HepG2 (cell line): ENCODE results near the gene NEK6.

Experiments
- CHD2 ChIP-seq: IDR thresholded peaks from 2 replicates; pipeline ENCODE4 v1.6.1; 2011; ENCODE audit warnings: low read depth, low read length, improper control_type of control experiment
- CREB3 ChIP-seq: sonication (generic); formaldehyde crosslinking; IDR thresholded peaks from 2 replicates; pipeline ENCODE4 v1.5.0; 2020; ENCODE audit warnings: missing genetic modification reagents
- ETV5 ChIP-seq: IDR thresholded peaks from 2 replicates; pipeline ENCODE4 v1.6.1; 2018; ENCODE audit warnings: missing biosample characterization, missing genetic modification reagents, inconsistent platforms, borderline replicate concordance
- STAT6 ChIP-seq: sonication (generic); formaldehyde crosslinking; IDR thresholded peaks from 2 replicates; pipeline ENCODE4 v1.4.0; 2020; ENCODE audit warnings: missing genetic modification reagents, mild to moderate bottlenecking, borderline replicate concordance
- TEAD2 ChIP-seq: sonication (generic); formaldehyde crosslinking; IDR thresholded peaks from 2 replicates; pipeline ENCODE4 v1.9.0; 2021; ENCODE audit warnings: missing genetic modification reagents
- ZBTB4 ChIP-seq: sonication (generic); formaldehyde crosslinking; IDR thresholded peaks from 2 replicates; pipeline ENCODE4 v1.4.0; 2020; ENCODE audit warnings: missing genetic modification reagents, mild to moderate bottlenecking, borderline replicate concordance
- ZNF232 ChIP-seq: sonication (generic); formaldehyde crosslinking; IDR thresholded peaks from 2 replicates; pipeline ENCODE4 v1.4.0; 2020; ENCODE audit warnings: missing genetic modification reagents, borderline replicate concordance
- ZNF501 ChIP-seq: sonication (generic); formaldehyde crosslinking; IDR thresholded peaks from 2 replicates; pipeline ENCODE4 v1.5.1; 2020; ENCODE audit warnings: mild to moderate bottlenecking, moderate library complexity, missing genetic modification reagents

GRCh38 chr9:124277420-124277819, 19.7 kb downstream of the NEK6 start:
- TF ChIP-seq ZBTB4 = no peak
- TF ChIP-seq CREB3 (CRISPR knock-in tag) = no peak
- no peak for TF ChIP-seq ZNF232 (CRISPR knock-in tag)
- no peak for TF ChIP-seq STAT6 (CRISPR knock-in tag)
- no peak for TF ChIP-seq ZNF501
- no peak for TF ChIP-seq ETV5
- no peak for TF ChIP-seq TEAD2
- no peak for TF ChIP-seq CHD2
